ENCODE data around the gene FOXC2. TPM values are rescaled to one million over a fixed set of nuclear protein-coding genes. Genes with fewer than 3 reads are reported as not detected.

Gene FOXC2
- total RNA-seq, 6 experiments from 2014 or later: 0.20 TPM; not detected in 5

- ATAC-seq: no peak
- DNase-seq: no peak
- Histone ChIP-seq H3K9me3 (no peaks in the 10 kb centered on the region), H3K36me3 (no peaks in the 10 kb centered on the region), H3K27ac (no peak overlapping the region), H3K4me1 (peaks cover 0 to 10% (median 0%) of the 10 kb centered on the region in 4 donors), H3K27me3 (peaks cover 0 to 29% of the 10 kb centered on the region in 2 donors), H3K4me3 (peak overlapping the region in 1 of 3 donors; percentile 5)
- 0% methylated on average over 7 of the region's 88 CpGs for WGBS (ENCODE audit: insufficient coverage, low coverage, low lambda C conversion rate, missing lambda C conversion rate)
- intact Hi-C loops (cut with DNase I): loop anchor here in 1 of 2 donors (5.0 kb wide), 1 partner anchor 705 kb away; no protein-coding TSS in a partner anchor
- TF ChIP-seq POLR2A (IDR thresholded peaks at IDR 0.05) (no peak), CTCF (IDR thresholded peaks at IDR 0.05) (no peak)
Measured at GRCh38 chr16:86566966-86567700, 504 bp downstream of the FOXC2 start.

GRCh38 chr16:86567701-86568581 is 1.3 kb downstream of the FOXC2 start:
- DNase-seq (no peak), ATAC-seq (no peak)
- 10% methylated on average over 12 of the region's 116 CpGs for WGBS (ENCODE audit: insufficient coverage, low coverage, low lambda C conversion rate, missing lambda C conversion rate)
- Histone ChIP-seq H3K36me3 (no peaks in the 10 kb centered on the region), H3K9me3 (no peaks in the 10 kb centered on the region), H3K27me3 (peaks cover 0 to 29% of the 10 kb centered on the region in 2 donors), H3K27ac (no peak overlapping the region), H3K4me3 (no peak overlapping the region), H3K4me1 (peaks cover 0 to 10% (median 0%) of the 10 kb centered on the region in 4 donors)
- TF ChIP-seq POLR2A (IDR thresholded peaks at IDR 0.05): no peak
- intact Hi-C loops (cut with DNase I): loop anchor here in 1 of 2 donors (5.0 kb wide), 1 partner anchor 704 kb away; no protein-coding TSS in a partner anchor

GRCh38 chr16:86568677-86569623 is 2.3 kb downstream of the FOXC2 start:
- Histone ChIP-seq H3K4me1 (peaks cover 0 to 10% (median 0%) of the 10 kb centered on the region in 4 donors), H3K36me3 (no peaks in the 10 kb centered on the region), H3K4me3 (no peak overlapping the region), H3K9me3 (no peaks in the 10 kb centered on the region), H3K27ac (no peak overlapping the region), H3K27me3 (peaks cover 0 to 28% of the 10 kb centered on the region in 2 donors)
- 13% methylated on average over 27 of the region's 33 CpGs for WGBS (ENCODE audit: insufficient coverage, low coverage, low lambda C conversion rate, missing lambda C conversion rate)
- no peak for TF ChIP-seq POLR2A (IDR thresholded peaks at IDR 0.05)
- no peak for TF ChIP-seq CTCF (IDR thresholded peaks at IDR 0.05)
- intact Hi-C loops (cut with DNase I): loop anchor here in 1 of 2 donors (5.0 kb wide), 1 partner anchor 703 kb away; no protein-coding TSS in a partner anchor
- no peak for ATAC-seq
- DNase-seq: no peak

GRCh38 chr16:86569701-86570447 is 3.2 kb downstream of the FOXC2 start:
- H3K27me3 ChIP-seq: peaks cover 0 to 19% of the 10 kb centered on the region in 2 donors
- no peak for DNase-seq

More at GRCh38 chr16:86569701-86570447, 3.2 kb downstream of the FOXC2 start:
- no peak for ATAC-seq
- Histone ChIP-seq H3K36me3 (no peaks in the 10 kb centered on the region), H3K4me3 (no peak overlapping the region), H3K9me3 (no peaks in the 10 kb centered on the region), H3K27ac (no peak overlapping the region), H3K4me1 (peaks cover 0 to 6% (median 0%) of the 10 kb centered on the region in 4 donors)
- intact Hi-C loops (cut with DNase I): loop anchor here in 1 of 2 donors (5.0 to 10.0 kb wide), 2 partner anchors 495 to 702 kb away; no protein-coding TSS in a partner anchor
- TF ChIP-seq POLR2A (IDR thresholded peaks at IDR 0.05) (no peak), CTCF (IDR thresholded peaks at IDR 0.05) (no peak)
- WGBS (ENCODE audit: insufficient coverage, low coverage, low lambda C conversion rate, missing lambda C conversion rate): 19% methylated on average over 13 of the region's 13 CpGs
